Hepatocyte (in vitro differentiated cells): ENCODE data around the gene THAP12.

Experiments
- CTCF ChIP-seq: fragments of 200-600 bp; sonication (generic); IDR thresholded peaks from 2 replicates; pipeline ENCODE4 v1.5.1; 2016; ENCODE audit warnings: antibody characterized with exemption, mild to moderate bottlenecking; ENCODE audit not compliant: poor library complexity
- EZH2phosphoT487 ChIP-seq: fragments of 200-600 bp; sonication (generic); IDR thresholded peaks from one replicate; pipeline ENCODE4 v1.6.1; 2018; ENCODE audit warnings: antibody characterized with exemption, mild to moderate bottlenecking, low read depth, moderate library complexity; ENCODE audit not compliant: unreplicated experiment, severe bottlenecking

GRCh38 chr11:76337923-76338322 lies 43.0 kb downstream of the THAP12 start:
- TF ChIP-seq CTCF (no peak), EZH2phosphoT487 (no peak)
